SK-N-SH treated with all-trans-retinoic acid at 6 μM for 48 hours (cell line): Measurements from ENCODE around the gene THOC1.

Source experiments
- ATAC-seq: fragments of 200-7000 bp; cut with Tn5 transposase; 3 replicates; pipeline ENCODE4 v1.9.1; 2020; ENCODE audit warnings: mild to moderate bottlenecking, moderate library complexity
- ARNTL ChIP-seq: fragments of 450-650 bp; formaldehyde crosslinking; IDR thresholded peaks from 2 replicates; pipeline ENCODE4 v1.5.0; 2020; ENCODE audit warnings: low read depth, mild to moderate bottlenecking, moderate library complexity, borderline replicate concordance
- CSDC2 ChIP-seq: fragments of 250-450 bp; sonication (Bioruptor Pico); IDR thresholded peaks from 2 replicates; pipeline ENCODE4 v1.5.0; 2020; ENCODE audit warnings: mild to moderate bottlenecking, moderate library complexity
- GLIS3 ChIP-seq: fragments of 250-450 bp; sonication (Bioruptor Pico); IDR thresholded peaks from 2 replicates; pipeline ENCODE4 v1.5.0; 2020; ENCODE audit warnings: mild to moderate bottlenecking, moderate library complexity
- ISL1 ChIP-seq: fragments of 250-450 bp; sonication (Bioruptor Pico); IDR thresholded peaks from 2 replicates; pipeline ENCODE4 v2.1.2; 2022; ENCODE audit warnings: mild to moderate bottlenecking, moderate library complexity
- PPARA ChIP-seq: fragments of 250-450 bp; sonication (Bioruptor Pico); IDR thresholded peaks from 2 replicates; pipeline ENCODE4 v1.5.0; 2020; ENCODE audit warnings: mild to moderate bottlenecking, borderline replicate concordance
- RARB ChIP-seq: fragments of 250-450 bp; sonication (Bioruptor Pico); IDR thresholded peaks from 2 replicates; pipeline ENCODE4 v1.8.0; 2021; ENCODE audit warnings: mild to moderate bottlenecking, moderate library complexity
- SNAI2 ChIP-seq: fragments of 250-450 bp; sonication (Bioruptor Pico); IDR thresholded peaks from 2 replicates; pipeline ENCODE4 v1.5.0; 2020; ENCODE audit warnings: mild to moderate bottlenecking, moderate library complexity
- TCF4 ChIP-seq: fragments of 250-450 bp; sonication (Bioruptor Pico); IDR thresholded peaks from 2 replicates; pipeline ENCODE4 v1.8.0; 2021; ENCODE audit warnings: mild to moderate bottlenecking, moderate library complexity, borderline replicate concordance
- TOX ChIP-seq: fragments of 250-450 bp; sonication (Bioruptor Pico); IDR thresholded peaks from 2 replicates; pipeline ENCODE4 v1.8.0; 2021; ENCODE audit warnings: mild to moderate bottlenecking, moderate library complexity, borderline replicate concordance
- TSHZ2 ChIP-seq: fragments of 250-450 bp; sonication (Bioruptor Pico); IDR thresholded peaks from 2 replicates; pipeline ENCODE4 v1.5.0; 2020; ENCODE audit warnings: mild to moderate bottlenecking, moderate library complexity
- ZFP3 ChIP-seq: fragments of 250-450 bp; sonication (Bioruptor Pico); IDR thresholded peaks from 2 replicates; pipeline ENCODE4 v1.5.0; 2020; ENCODE audit warnings: mild to moderate bottlenecking, moderate library complexity
- ZFP30 ChIP-seq: fragments of 450-650 bp; formaldehyde crosslinking; IDR thresholded peaks from 2 replicates; pipeline ENCODE4 v1.5.0; 2022; ENCODE audit warnings: mild to moderate bottlenecking, moderate library complexity
- ZNF565 ChIP-seq: fragments of 450-650 bp; formaldehyde crosslinking; conservative IDR thresholded peaks from 2 replicates; pipeline ENCODE4 v1.5.0; 2020; ENCODE audit warnings: low read depth, mild to moderate bottlenecking, moderate library complexity
- ZNF70 ChIP-seq: fragments of 450-650 bp; formaldehyde crosslinking; IDR thresholded peaks from 2 replicates; pipeline ENCODE4 v1.5.0; 2020; ENCODE audit warnings: mild to moderate bottlenecking, moderate library complexity
- ZNF8 ChIP-seq: fragments of 450-650 bp; formaldehyde crosslinking; IDR thresholded peaks from 2 replicates; pipeline ENCODE4 v1.5.0; 2020; ENCODE audit warnings: mild to moderate bottlenecking, moderate library complexity
- TF ChIP-seq, protein P1 (sequence below): fragments of 250-450 bp; sonication (Bioruptor Pico); IDR thresholded peaks from 2 replicates; pipeline ENCODE4 v1.8.0; 2021; ENCODE audit warnings: low read depth, mild to moderate bottlenecking, moderate library complexity, borderline replicate concordance
- TF ChIP-seq, protein P2 (sequence below): fragments of 250-450 bp; sonication (Bioruptor Pico); IDR thresholded peaks from 2 replicates; pipeline ENCODE4 v1.5.1; 2021; ENCODE audit warnings: mild to moderate bottlenecking, moderate library complexity

The THOC1 gene

DNA sequence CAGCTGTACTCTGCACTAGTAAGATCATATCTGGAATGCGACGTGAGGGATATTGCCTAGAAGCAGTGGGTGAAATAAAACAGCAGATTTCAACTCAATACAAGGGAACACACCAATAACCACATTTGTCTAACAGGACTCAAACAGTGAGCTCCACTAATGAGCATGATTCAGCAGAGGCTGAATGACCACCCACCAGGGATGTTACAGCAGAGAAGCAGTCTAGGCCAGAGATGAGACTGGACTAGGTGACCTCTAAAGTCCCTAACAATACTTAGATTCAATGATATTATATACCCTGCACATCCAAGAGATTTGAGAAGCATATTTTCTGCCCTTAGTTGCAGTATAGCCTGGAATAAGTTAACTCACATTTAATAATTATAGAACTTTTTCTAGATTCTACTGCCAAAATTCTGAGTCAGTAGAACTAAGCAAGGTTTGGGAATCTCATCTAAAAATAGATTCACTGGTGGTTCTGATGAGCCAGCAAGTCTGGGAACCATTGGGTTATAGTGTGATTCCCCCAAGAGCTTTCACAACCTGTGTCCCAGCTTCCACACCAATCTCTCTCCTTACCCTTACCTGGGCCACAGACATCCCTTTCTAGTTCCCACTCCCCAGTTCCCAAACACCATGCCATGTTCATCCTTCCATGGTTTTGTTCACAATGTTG lies 6.3 kb downstream of the THOC1 start:
- ATAC-seq: no peak

DNA sequence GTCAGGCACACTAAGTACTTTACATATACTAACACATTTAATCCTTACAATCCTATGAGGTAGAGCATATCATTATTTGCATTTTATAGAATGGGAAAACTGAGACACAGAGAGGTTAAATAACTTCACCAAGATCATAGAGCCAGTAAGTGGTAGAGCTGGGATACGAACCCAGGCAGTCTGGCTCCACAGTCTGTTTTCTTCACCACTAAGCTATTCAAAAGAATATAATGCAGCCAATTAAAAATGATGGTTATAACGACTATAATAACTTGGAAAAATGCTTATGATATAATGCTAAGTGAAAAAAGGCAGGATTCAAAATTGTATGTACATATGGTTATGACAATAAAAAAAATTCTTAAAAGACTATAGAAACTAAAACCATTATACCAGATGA lies 7.3 kb downstream of the THOC1 start:
- no peak for ATAC-seq
- TF ChIP-seq RARB (CRISPR knock-in tag) (no peak), TOX (CRISPR knock-in tag) (no peak), GLIS3 (CRISPR knock-in tag) (no peak), TSHZ2 (CRISPR knock-in tag) (no peak)
- TF ChIP-seq, protein P1, sequence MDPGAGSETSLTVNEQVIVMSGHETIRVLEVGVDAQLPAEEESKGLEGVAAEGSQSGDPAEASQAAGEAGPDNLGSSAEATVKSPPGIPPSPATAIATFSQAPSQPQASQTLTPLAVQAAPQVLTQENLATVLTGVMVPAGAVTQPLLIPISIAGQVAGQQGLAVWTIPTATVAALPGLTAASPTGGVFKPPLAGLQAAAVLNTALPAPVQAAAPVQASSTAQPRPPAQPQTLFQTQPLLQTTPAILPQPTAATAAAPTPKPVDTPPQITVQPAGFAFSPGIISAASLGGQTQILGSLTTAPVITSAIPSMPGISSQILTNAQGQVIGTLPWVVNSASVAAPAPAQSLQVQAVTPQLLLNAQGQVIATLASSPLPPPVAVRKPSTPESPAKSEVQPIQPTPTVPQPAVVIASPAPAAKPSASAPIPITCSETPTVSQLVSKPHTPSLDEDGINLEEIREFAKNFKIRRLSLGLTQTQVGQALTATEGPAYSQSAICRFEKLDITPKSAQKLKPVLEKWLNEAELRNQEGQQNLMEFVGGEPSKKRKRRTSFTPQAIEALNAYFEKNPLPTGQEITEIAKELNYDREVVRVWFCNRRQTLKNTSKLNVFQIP (CRISPR knock-in tag): no peak

More for the DNA sequence above, 6.3 kb downstream of the THOC1 start:
- TF ChIP-seq GLIS3 (CRISPR knock-in tag) (no peak), PPARA (CRISPR knock-in tag) (no peak), ZNF565 (CRISPR knock-in tag) (no peak), RARB (CRISPR knock-in tag) (no peak), ZFP30 (no peak), ZNF8 (CRISPR knock-in tag) (no peak), TSHZ2 (CRISPR knock-in tag) (no peak), ZNF70 (CRISPR knock-in tag) (no peak), SNAI2 (CRISPR knock-in tag) (no peak), TCF4 (no peak), TOX (CRISPR knock-in tag) (no peak), ZFP3 (CRISPR knock-in tag) (no peak)
- TF ChIP-seq, protein P2, sequence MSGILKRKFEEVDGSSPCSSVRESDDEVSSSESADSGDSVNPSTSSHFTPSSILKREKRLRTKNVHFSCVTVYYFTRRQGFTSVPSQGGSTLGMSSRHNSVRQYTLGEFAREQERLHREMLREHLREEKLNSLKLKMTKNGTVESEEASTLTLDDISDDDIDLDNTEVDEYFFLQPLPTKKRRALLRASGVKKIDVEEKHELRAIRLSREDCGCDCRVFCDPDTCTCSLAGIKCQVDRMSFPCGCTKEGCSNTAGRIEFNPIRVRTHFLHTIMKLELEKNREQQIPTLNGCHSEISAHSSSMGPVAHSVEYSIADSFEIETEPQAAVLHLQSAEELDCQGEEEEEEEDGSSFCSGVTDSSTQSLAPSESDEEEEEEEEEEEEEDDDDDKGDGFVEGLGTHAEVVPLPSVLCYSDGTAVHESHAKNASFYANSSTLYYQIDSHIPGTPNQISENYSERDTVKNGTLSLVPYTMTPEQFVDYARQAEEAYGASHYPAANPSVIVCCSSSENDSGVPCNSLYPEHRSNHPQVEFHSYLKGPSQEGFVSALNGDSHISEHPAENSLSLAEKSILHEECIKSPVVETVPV (CRISPR knock-in tag): no peak
- TF ChIP-seq, protein P1 (CRISPR knock-in tag): no peak

- TF ChIP-seq ZNF565 (CRISPR knock-in tag): no peak
- no peak for TF ChIP-seq ARNTL
- TF ChIP-seq, protein P1 (CRISPR knock-in tag): no peak
- no peak for TF ChIP-seq PPARA (CRISPR knock-in tag)
- TF ChIP-seq ISL1 (CRISPR knock-in tag): no peak
- TF ChIP-seq ZFP30: no peak
- no peak for TF ChIP-seq CSDC2
- no peak for ATAC-seq
These were observed 12.7 kb downstream of the THOC1 start for GRCh38 chr18:255171-255570.
